ENCODE results near the gene CORO2A. TPM values are rescaled to one million over a fixed set of nuclear protein-coding genes. Genes with fewer than 3 reads are reported as not detected.
A peak's percentile ranks its signal among the peaks of the same experiment; 100 is the strongest.

Gene CORO2A
- total and polyA plus RNA-seq, 2 of the 13 experiments (the other 11 are each of a cell fraction or from before 2014, with no cell fraction given) = 14.4 to 15.3 TPM

DNA sequence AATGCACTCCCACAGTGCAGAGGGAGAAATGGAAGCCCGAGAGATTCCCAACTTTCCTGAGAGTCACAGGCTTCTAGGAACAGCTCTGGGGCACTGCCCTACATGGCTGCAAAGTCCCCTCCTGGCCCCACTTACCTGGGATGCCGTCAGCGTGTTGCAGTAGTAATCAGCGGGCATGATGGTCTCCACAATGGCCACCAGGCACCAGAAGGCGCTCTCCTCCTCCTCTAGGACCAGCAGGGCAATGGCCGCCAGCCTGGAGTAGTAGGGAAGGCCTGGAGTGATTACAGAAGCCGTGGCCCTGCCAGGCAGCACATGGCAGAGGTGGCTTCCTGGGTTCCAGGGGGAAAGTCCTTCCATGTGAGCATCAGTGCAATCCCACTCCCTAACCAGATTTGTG lies 10.7 kb upstream of the CORO2A start:
- WGBS (ENCODE audit: low lambda C conversion rate) = 66% methylated on average over 4 of the region's 7 CpGs
- ATAC-seq (peak; percentile 11; the same call in 1 of the 3 replicates), FAIRE-seq (no peak), DNase-seq (ENCODE audit: low spot score) (no peak)
- no peak overlapping the region for H3K27ac ChIP-seq (ENCODE audit: extremely low read length, insufficient read depth, low read length)
- H4K20me1 ChIP-seq (ENCODE audit: insufficient read depth, low read length) = no peaks in the 10 kb centered on the region
- H3K4me1 ChIP-seq (ENCODE audit: insufficient read depth, low read length) = peaks cover 27% of the 10 kb centered on the region
- no peaks in the 10 kb centered on the region for H3K27me3 ChIP-seq (ENCODE audit: control insufficient read depth in 1 of 2, insufficient read depth in 2 of 2, low read length in 2 of 2)
- no TSS peak for BruUV-seq (replicated peaks)
- TF ChIP-seq, protein P1, sequence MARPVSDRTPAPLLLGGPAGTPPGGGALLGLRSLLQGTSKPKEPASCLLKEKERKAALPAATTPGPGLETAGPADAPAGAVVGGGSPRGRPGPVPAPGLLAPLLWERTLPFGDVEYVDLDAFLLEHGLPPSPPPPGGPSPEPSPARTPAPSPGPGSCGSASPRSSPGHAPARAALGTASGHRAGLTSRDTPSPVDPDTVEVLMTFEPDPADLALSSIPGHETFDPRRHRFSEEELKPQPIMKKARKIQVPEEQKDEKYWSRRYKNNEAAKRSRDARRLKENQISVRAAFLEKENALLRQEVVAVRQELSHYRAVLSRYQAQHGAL (CRISPR knock-in tag; IDR thresholded peaks at IDR 0.05; ENCODE audit: not compliant biosample characterization) = no peak
- peak; percentile 15; the same call in 1 of the 2 replicates for TF ChIP-seq STAG1 (CRISPR knock-in tag; IDR thresholded peaks at IDR 0.05)
- H2AFZ ChIP-seq (ENCODE audit: low read length) = no peak overlapping the region
- no peak overlapping the region for H3K4me2 ChIP-seq (ENCODE audit: low read depth, low read length)
- H3K36me3 ChIP-seq (replicated peaks in 1 of 2; ENCODE audit: control insufficient read depth in 1 of 2, insufficient read depth in 2 of 2, low read length in 2 of 2) = no peaks in the 10 kb centered on the region
- H3K9me3 ChIP-seq (ENCODE audit: low read length) = no peaks in the 10 kb centered on the region
- H3K9ac ChIP-seq (ENCODE audit: insufficient read depth, low read depth, low read length) = no peak overlapping the region
- no peaks in the 10 kb centered on the region for H3K79me2 ChIP-seq (ENCODE audit: insufficient read depth, low read length)
- intact Hi-C loops (cut with micrococcal nuclease; ENCODE audit: unreplicated experiment) (no loop called here), in situ Hi-C loops (cut with HindIII; ENCODE audit: extremely low pct_ligation_motif_present, low pct_unique_long_range_greater_than_20kb) (no loop called here)
- CTCF ChIA-PET (ENCODE audit: low intra/inter-chr PET ratio, low total read pairs) = no interaction called here
- H3K4me3 ChIP-seq (replicated peaks in 1 of 3; ENCODE audit: insufficient read depth in 1 of 3, low read depth in 2 of 3, low read length in 3 of 3) = no peak overlapping the region
- POLR2A ChIA-PET = interaction anchor here (0.9 kb wide), 1 partner anchor 52 kb away, joined by 3 read pairs; the partner anchor contains the start of gene TBC1D2

DNA sequence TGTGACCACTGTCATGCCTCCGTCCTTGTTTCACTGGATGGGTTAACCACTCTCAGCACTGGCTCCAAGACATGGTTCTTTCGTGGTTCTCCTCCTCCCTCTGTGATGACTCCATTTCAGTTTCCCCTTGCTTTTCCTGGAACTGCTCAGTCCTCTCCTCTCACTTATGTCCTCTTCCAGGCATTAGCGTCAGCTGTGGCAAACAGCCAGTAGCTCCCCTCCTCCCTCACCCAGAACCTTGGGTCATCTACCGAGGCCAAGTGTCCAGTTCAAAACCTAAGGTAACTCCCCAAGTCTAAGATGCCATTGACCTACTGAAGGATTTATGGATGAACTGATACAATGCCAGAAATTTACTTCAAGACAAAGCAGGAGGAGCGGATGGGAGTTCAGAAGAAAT lies 9.8 kb upstream of the CORO2A start:
- Histone ChIP-seq H3K27me3 (ENCODE audit: control insufficient read depth in 1 of 2, insufficient read depth in 2 of 2, low read length in 2 of 2) (no peaks in the 10 kb centered on the region), H3K79me2 (ENCODE audit: insufficient read depth, low read length) (no peaks in the 10 kb centered on the region), H3K4me1 (ENCODE audit: insufficient read depth, low read length) (peaks cover 31% of the 10 kb centered on the region), H3K9me3 (ENCODE audit: low read length) (no peaks in the 10 kb centered on the region), H2AFZ (ENCODE audit: low read length) (no peak overlapping the region), H3K27ac (ENCODE audit: extremely low read length, insufficient read depth, low read length) (no peak overlapping the region), H3K4me2 (ENCODE audit: low read depth, low read length) (no peak overlapping the region), H3K36me3 (replicated peaks in 1 of 2; ENCODE audit: control insufficient read depth in 1 of 2, insufficient read depth in 2 of 2, low read length in 2 of 2) (no peaks in the 10 kb centered on the region), H3K9ac (ENCODE audit: insufficient read depth, low read depth, low read length) (no peak overlapping the region), H4K20me1 (ENCODE audit: insufficient read depth, low read length) (no peaks in the 10 kb centered on the region), H3K4me3 (replicated peaks in 1 of 3; ENCODE audit: insufficient read depth in 1 of 3, low read depth in 2 of 3, low read length in 3 of 3) (no peak overlapping the region)
- 81% methylated on average over 5 of the region's 5 CpGs for WGBS (ENCODE audit: low lambda C conversion rate)
- ChIA-PET POLR2A (interaction anchor here (1.3 kb wide), 1 partner anchor 9 kb away, joined by 3 read pairs; no protein-coding TSS in a partner anchor), CTCF (ENCODE audit: low intra/inter-chr PET ratio, low total read pairs) (no interaction called here)
- BruUV-seq (replicated peaks) = no TSS peak
- in situ Hi-C loops (cut with HindIII; ENCODE audit: extremely low pct_ligation_motif_present, low pct_unique_long_range_greater_than_20kb) = no loop called here
- no peak for DNase-seq (ENCODE audit: low spot score)
- intact Hi-C loops (cut with micrococcal nuclease; ENCODE audit: unreplicated experiment) = no loop called here
- no peak for ATAC-seq
- FAIRE-seq = no peak
- TF ChIP-seq, protein P2, sequence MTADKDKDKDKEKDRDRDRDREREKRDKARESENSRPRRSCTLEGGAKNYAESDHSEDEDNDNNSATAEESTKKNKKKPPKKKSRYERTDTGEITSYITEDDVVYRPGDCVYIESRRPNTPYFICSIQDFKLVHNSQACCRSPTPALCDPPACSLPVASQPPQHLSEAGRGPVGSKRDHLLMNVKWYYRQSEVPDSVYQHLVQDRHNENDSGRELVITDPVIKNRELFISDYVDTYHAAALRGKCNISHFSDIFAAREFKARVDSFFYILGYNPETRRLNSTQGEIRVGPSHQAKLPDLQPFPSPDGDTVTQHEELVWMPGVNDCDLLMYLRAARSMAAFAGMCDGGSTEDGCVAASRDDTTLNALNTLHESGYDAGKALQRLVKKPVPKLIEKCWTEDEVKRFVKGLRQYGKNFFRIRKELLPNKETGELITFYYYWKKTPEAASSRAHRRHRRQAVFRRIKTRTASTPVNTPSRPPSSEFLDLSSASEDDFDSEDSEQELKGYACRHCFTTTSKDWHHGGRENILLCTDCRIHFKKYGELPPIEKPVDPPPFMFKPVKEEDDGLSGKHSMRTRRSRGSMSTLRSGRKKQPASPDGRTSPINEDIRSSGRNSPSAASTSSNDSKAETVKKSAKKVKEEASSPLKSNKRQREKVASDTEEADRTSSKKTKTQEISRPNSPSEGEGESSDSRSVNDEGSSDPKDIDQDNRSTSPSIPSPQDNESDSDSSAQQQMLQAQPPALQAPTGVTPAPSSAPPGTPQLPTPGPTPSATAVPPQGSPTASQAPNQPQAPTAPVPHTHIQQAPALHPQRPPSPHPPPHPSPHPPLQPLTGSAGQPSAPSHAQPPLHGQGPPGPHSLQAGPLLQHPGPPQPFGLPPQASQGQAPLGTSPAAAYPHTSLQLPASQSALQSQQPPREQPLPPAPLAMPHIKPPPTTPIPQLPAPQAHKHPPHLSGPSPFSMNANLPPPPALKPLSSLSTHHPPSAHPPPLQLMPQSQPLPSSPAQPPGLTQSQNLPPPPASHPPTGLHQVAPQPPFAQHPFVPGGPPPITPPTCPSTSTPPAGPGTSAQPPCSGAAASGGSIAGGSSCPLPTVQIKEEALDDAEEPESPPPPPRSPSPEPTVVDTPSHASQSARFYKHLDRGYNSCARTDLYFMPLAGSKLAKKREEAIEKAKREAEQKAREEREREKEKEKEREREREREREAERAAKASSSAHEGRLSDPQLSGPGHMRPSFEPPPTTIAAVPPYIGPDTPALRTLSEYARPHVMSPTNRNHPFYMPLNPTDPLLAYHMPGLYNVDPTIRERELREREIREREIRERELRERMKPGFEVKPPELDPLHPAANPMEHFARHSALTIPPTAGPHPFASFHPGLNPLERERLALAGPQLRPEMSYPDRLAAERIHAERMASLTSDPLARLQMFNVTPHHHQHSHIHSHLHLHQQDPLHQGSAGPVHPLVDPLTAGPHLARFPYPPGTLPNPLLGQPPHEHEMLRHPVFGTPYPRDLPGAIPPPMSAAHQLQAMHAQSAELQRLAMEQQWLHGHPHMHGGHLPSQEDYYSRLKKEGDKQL (CRISPR knock-in tag; IDR thresholded peaks at IDR 0.05; ENCODE audit: low read depth) = no peak
- TF ChIP-seq ZNF563 (CRISPR knock-in tag; IDR thresholded peaks at IDR 0.05) (no peak), ZNF646 (CRISPR knock-in tag; IDR thresholded peaks at IDR 0.05) (no peak)

All from HepG2 (cell line).